Gastrocnemius medialis (tissue), 4 donors: ENCODE measurements around the gene ZNF787.

Source experiments
- CTCF ChIP-seq, 5 experiments: fragments of 450-650 bp in 3 of 5; fragments of 200-600 bp in 2 of 5; sonication (generic) in 2 of 5; IDR thresholded peaks in 4 of 5; conservative IDR thresholded peaks in 1 of 5; 1 replicate in 4 of 5; 2 replicates in 1 of 5; pipeline ENCODE4 v1.5.1; 2016 to 2019; ENCODE audit warnings: antibody characterized with exemption in 5 of 5, mild to moderate bottlenecking in 3 of 5, moderate library complexity in 3 of 5
- POLR2A ChIP-seq, 2 donors: fragments of 450-650 bp; IDR thresholded peaks; one replicate each; pipeline ENCODE4 v1.6.1; 2017; ENCODE audit warnings: antibody characterized with exemption in 2 of 2, mild to moderate bottlenecking in 2 of 2, moderate library complexity in 2 of 2

DNA sequence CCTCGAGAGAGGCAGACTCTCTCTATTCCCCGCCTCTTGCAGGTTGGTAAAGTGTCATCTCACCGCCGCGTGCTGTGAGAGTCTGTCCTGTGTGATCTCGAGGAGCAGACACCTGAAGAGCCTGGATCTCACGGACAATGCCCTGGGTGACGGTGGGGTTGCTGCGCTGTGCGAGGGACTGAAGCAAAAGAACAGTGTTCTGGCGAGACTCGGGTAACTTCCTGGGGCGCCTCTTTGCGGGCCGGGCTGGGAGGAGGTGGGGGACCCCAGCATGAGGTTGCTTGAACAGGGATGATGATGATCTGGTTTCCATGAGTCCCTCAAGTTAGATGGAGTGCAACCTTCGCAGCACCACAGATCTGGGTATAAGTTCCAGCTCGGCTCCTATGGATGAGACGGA is 67.5 kb downstream of the ZNF787 start:
- TF ChIP-seq POLR2A (IDR thresholded peaks at IDR 0.05) (no peak), CTCF (IDR thresholded peaks at IDR 0.05 in 4 of 5, conservative IDR thresholded peaks at IDR 0.05 in 1 of 5) (no peak)
